ENCODE data around the gene ZSCAN16. TPM values are rescaled to one million over a fixed set of nuclear protein-coding genes. Genes with fewer than 3 reads are reported as not detected.

Gene ZSCAN16
- total and polyA plus RNA-seq, 9 of the 15 experiments (the other 6 are each of a cell fraction or from before 2014, with no cell fraction given), result 0.08 TPM; not detected in 8

DNA sequence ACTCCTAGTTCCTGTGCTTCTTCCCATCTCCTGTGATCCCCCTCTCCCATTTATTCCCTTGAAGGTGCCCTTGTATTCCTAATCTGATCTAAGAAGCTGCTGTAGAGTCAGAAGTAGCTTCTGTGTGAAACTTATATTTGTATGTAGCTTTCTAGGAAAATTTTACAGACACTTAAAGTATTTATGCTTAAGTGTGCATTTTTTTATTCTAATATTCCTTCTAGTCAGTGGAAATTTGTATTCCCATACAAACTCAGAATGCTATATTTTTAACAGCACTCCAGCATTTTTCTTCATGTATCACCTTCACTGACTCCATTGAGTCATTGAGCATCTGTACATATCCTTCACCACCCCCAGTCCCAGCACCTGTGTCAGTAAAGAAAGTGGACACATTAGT lies 29.9 kb downstream of the ZSCAN16 start:
- H3K9ac ChIP-seq (ENCODE audit: insufficient read depth in 1 of 2, low read depth in 2 of 2, low read length in 2 of 2), result no peak overlapping the region
- H3K27me3 ChIP-seq (ENCODE audit: control insufficient read depth in 2 of 2, insufficient read depth in 2 of 2, low read length in 2 of 2), result no peaks in the 10 kb centered on the region
- peaks cover 18% of the 10 kb centered on the region for H3K9me3 ChIP-seq (replicated peaks; ENCODE audit: control insufficient read depth, insufficient read depth, low read depth, low read length)
- ChIA-PET POLR2A (interaction anchor here (0.7 to 4.6 kb wide), 9 partner anchors 8 to 181 kb away, joined by 3 to 50 read pairs (median 7); partner anchors contain the start of genes ZKSCAN8 and ZSCAN31), CTCF (ENCODE audit: low intra/inter-chr PET ratio) (no interaction called here)
- H4K20me1 ChIP-seq (replicated peaks; ENCODE audit: control insufficient read depth, insufficient read depth, low read length), result no peaks in the 10 kb centered on the region
- BruUV-seq (replicated peaks), result no TSS peak
- no peak overlapping the region for H3K4me2 ChIP-seq (ENCODE audit: insufficient read depth, low read length)
- no peaks in the 10 kb centered on the region; the same call in 1 of the 3 replicates for H3K79me2 ChIP-seq (ENCODE audit: control insufficient read depth, insufficient read depth, low read length)
- H3K4me3 ChIP-seq, result no peak overlapping the region
- no peaks in the 10 kb centered on the region for H3K9me1 ChIP-seq (ENCODE audit: control insufficient read depth, insufficient read depth, low read length)
- DNase-seq (ENCODE audit: extremely low read depth in 1 of 4, low spot score in 3 of 4), result no peak
- FAIRE-seq, result no peak
- no peak for ATAC-seq
- H3K4me1 ChIP-seq (replicated peaks in 1 of 2; ENCODE audit: control insufficient read depth in 2 of 2, insufficient read depth in 2 of 2, low read length in 2 of 2), result no peaks in the 10 kb centered on the region
- no peak overlapping the region for H3K27ac ChIP-seq (ENCODE audit: extremely low read depth, low read depth, low read length)
- no peak overlapping the region for H2AFZ ChIP-seq (ENCODE audit: low read depth, low read length)
- in situ Hi-C loops (cut with MboI), result no loop called here
- TF ChIP-seq ZNF316 (IDR thresholded peaks at IDR 0.05), result peak; percentile 62
- TF ChIP-seq, protein P1, sequence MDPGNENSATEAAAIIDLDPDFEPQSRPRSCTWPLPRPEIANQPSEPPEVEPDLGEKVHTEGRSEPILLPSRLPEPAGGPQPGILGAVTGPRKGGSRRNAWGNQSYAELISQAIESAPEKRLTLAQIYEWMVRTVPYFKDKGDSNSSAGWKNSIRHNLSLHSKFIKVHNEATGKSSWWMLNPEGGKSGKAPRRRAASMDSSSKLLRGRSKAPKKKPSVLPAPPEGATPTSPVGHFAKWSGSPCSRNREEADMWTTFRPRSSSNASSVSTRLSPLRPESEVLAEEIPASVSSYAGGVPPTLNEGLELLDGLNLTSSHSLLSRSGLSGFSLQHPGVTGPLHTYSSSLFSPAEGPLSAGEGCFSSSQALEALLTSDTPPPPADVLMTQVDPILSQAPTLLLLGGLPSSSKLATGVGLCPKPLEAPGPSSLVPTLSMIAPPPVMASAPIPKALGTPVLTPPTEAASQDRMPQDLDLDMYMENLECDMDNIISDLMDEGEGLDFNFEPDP (CRISPR knock-in tag; IDR thresholded peaks at IDR 0.05), result no peak
- peaks cover 89% of the 10 kb centered on the region for H3K36me3 ChIP-seq (ENCODE audit: control insufficient read depth, insufficient read depth, low read length)
- intact Hi-C loops (cut with micrococcal nuclease), result no loop called here

DNA sequence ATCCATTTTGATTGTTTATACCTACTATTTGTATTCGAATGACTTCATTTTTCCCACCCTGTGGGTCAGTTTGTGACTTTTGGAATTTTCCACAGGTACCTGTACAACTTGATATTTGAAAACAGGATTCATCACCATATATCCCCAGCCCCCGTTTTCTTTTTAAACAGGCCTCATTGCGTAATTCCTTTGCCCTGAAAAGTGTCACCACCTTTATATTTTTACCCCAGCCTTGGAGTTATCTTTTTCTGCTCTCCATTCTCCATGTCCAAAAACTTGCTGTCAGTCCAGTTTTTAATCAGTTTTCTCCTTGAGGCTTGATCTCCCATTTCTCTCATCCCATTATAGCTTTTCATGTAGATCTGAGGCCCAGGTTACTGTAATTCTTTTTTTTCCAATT lies 33.9 kb downstream of the ZSCAN16 start:
- Histone ChIP-seq H3K9me3 (replicated peaks; ENCODE audit: control insufficient read depth, insufficient read depth, low read depth, low read length) (peaks cover 8% of the 10 kb centered on the region), H2AFZ (ENCODE audit: low read depth, low read length) (no peak overlapping the region), H3K27me3 (ENCODE audit: control insufficient read depth in 2 of 2, insufficient read depth in 2 of 2, low read length in 2 of 2) (no peaks in the 10 kb centered on the region), H3K36me3 (ENCODE audit: control insufficient read depth, insufficient read depth, low read length) (peaks cover 50% of the 10 kb centered on the region), H3K27ac (ENCODE audit: extremely low read depth, low read depth, low read length) (no peak overlapping the region), H3K9ac (ENCODE audit: insufficient read depth in 1 of 2, low read depth in 2 of 2, low read length in 2 of 2) (no peak overlapping the region), H3K9me1 (ENCODE audit: control insufficient read depth, insufficient read depth, low read length) (no peaks in the 10 kb centered on the region), H3K4me3 (no peak overlapping the region), H3K79me2 (ENCODE audit: control insufficient read depth, insufficient read depth, low read length) (no peaks in the 10 kb centered on the region), H3K4me1 (replicated peaks in 1 of 2; ENCODE audit: control insufficient read depth in 2 of 2, insufficient read depth in 2 of 2, low read length in 2 of 2) (peaks cover 5 to 8% of the 10 kb centered on the region in 2 experiments), H3K4me2 (ENCODE audit: insufficient read depth, low read length) (no peak overlapping the region), H4K20me1 (replicated peaks; ENCODE audit: control insufficient read depth, insufficient read depth, low read length) (no peaks in the 10 kb centered on the region)
- POLR2A ChIA-PET, result interaction anchor here (1.3 kb wide), 1 partner anchor 12 kb away, joined by 3 read pairs; no protein-coding TSS in a partner anchor
- in situ Hi-C loops (cut with MboI) (no loop called here), intact Hi-C loops (cut with micrococcal nuclease) (no loop called here)
- WGBS (ENCODE audit: insufficient coverage, low coverage, missing lambda C conversion rate), result 97% methylated on average over 3 of the region's 3 CpGs
- no TSS peak for BruUV-seq (replicated peaks)
- no peak for DNase-seq (ENCODE audit: extremely low read depth in 1 of 4, low spot score in 3 of 4)
- FAIRE-seq, result no peak
- TF ChIP-seq NFYB (IDR thresholded peaks at IDR 0.05; ENCODE audit: extremely low read depth, insufficient read length) (no peak), CEBPG (CRISPR knock-in tag; IDR thresholded peaks at IDR 0.05) (no peak), CEBPG (tag; conservative IDR thresholded peaks at IDR 0.05 in 1 of 2, IDR thresholded peaks at IDR 0.05 in 1 of 2) (peak; percentile 44 to 66), CEBPB (tag; IDR thresholded peaks at IDR 0.05) (peak; percentile 71), KDM5B (IDR thresholded peaks at IDR 0.05; ENCODE audit: insufficient replicate concordance, low read depth, low read length) (no peak)
- CTCF ChIA-PET (ENCODE audit: low intra/inter-chr PET ratio), result no interaction called here
- ATAC-seq, result no peak
